Stimulated activated CD8-positive, alpha-beta memory T cell treated with anti-CD3 and anti-CD28 coated beads, Interleukin-7, amount 100 ng/mL, for 48 hours (primary cell): ENCODE measurements around the gene TIAM1.

Source experiments
- DNase-seq, 2 donors: peaks; one replicate each; pipeline ENCODE4 v3.0.0-alpha.2; 2020; ENCODE audit warnings: low read depth in 1 of 2; ENCODE audit errors: extremely low read depth in 1 of 2

The TIAM1 gene

DNA sequence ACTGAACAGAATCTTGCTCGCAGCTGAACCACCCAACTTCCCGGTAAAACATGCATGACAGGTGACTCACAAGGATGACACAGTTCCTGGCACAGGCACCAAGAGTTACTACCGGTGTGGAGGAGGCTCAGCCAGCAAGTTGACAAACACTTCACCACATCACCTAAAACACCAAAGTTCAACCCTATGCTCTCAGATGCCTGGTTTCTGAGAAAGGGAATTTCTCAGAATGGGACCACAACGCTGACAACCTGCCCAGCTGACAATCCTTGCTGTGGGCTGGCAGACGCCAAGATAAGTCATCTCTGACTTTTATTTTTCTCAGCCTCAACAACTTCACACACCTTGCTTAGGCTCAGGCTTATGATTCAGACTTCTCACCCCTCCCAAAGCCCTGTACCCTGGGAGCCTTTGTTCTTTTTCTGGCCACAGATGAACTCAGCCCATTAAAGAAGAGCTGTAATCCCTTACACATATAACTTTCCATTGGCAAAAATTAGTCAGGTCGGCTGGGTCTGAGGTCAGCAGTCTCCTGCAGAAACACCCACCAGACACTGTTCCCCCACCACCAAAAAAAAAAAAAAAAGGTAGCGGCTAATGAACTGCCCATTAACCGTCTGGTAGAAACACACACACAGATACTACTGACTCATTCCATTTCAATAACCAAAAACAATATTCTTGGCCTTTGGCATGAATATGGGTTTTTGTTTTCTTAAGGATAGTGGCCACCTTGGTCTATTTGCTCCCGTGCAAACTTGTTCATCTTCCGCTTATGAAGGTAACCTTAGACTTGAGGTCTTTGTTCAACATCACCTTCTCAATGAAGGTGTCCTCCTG is 10.8 kb upstream of the TIAM1 start:
- peak; percentile 49 to 85 for DNase-seq

- no peak for DNase-seq
Observed at GRCh38 chr21:31354122-31354521, 10.1 kb upstream of the TIAM1 start.

- no peak for DNase-seq
Observed at GRCh38 chr21:31352836-31353235, 8.8 kb upstream of the TIAM1 start.

DNA sequence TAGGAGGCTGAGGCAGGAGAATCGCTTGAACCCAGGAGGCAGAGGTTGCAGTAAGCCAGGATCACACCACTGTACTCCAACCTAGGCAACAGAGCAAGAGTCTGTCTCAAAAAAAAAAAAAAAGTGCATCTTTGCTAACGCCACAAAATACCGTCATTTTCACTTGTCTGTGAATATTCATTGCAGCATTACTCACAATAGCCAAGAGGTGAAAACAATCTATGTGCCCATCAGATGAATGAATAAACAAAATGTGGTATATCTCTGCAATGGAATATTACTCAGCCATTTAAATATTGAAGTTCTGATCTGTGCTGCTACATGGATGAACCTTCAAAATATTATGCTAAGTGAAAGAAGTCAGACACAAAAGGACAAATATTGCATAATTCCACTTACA is 7.9 kb upstream of the TIAM1 start:
- no peak for DNase-seq

DNA sequence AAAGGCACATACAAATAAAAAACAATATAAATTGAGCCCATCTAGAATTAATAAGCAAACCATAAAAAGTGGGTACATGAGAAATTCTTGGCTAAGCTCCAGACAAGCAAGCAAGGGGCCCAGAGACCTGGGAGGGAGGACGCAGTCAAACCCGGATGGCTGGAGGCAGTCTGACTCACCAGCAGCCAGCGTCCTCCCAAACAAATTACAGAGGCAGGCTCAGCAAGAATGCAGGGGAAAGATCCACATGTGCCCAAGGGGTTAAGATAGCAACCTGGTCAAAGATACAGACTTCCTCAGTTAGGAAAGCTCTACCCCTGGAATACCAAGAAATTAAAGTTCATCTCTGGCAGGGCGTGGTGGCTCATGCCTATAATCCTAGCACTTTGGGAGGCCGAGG is 7.4 kb upstream of the TIAM1 start:
- no peak for DNase-seq

- no peak for DNase-seq
Observed at GRCh38 chr21:31349208-31349607, 5.1 kb upstream of the TIAM1 start.

- DNase-seq: no peak
Observed at GRCh38 chr21:31348188-31348587, 4.1 kb upstream of the TIAM1 start.

GRCh38 chr21:31347435-31348032 is 3.5 kb upstream of the TIAM1 start:
- no peak for DNase-seq

GRCh38 chr21:31346256-31346821 is 2.3 kb upstream of the TIAM1 start:
- DNase-seq: no peak

DNA sequence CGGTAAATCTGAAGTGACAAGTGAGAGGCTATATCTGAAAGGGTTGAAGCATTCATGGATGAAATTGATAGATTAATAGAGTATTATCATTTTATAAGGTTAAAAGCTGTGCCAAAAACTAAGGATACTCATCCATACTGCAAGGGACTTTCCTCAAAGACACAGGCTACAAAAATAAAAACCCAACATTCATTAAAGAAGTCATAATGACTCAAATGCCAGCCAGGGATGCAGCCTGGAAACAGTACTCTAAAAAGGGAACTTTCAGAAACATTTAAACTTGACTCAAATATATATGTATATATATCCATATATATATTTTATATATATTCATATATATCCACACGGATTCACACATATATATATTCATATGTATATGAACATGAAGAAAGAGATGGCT is 1.1 kb upstream of the TIAM1 start:
- no peak for DNase-seq

- no peak for DNase-seq
Observed at GRCh38 chr21:31343030-31343510, 991 bp downstream of the TIAM1 start.

DNA sequence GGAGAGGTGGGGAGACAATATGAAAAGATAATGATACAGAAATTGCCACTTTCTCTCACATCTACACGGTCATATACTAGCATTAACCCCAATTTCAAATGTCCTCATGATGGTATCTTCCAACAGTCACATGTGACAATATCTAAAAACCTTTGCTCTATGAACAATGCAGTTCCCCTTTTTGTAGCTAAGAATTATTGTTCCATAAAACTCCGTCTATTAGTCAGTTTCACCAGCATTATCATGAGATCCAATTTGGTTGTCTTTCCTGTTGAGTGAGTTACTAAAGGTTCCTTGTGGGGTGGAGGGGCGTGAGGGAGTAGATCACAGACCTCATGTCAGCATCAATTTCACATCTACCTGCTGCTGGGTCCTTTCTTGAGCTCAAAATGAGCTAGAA is 1.7 kb downstream of the TIAM1 start:
- no peak for DNase-seq

DNA sequence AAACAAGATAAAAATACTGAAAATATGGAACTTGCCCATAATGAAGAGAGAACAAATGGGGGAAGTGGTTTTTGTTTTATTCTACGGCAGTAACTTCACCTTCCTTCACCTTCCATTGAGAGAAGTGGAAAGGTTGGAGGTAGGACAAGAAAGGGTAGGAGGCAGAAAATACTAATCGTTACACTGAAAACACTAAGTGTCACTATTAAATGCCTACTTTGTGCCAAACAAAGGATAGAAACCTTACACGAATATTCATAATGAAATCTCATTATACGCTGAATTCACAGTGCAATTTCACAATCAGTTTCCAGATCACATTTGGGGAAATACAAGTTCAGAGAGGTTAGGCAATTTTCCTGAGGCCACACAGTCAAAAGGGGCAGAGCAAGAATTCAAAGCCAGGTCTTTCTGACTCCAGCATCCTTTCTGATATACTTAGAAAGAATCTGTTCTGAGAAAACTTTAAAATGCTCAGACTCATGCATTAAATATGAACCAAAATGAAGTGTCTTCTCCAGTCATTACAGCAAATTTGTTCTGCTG is 3.0 kb downstream of the TIAM1 start:
- no peak for DNase-seq

DNA sequence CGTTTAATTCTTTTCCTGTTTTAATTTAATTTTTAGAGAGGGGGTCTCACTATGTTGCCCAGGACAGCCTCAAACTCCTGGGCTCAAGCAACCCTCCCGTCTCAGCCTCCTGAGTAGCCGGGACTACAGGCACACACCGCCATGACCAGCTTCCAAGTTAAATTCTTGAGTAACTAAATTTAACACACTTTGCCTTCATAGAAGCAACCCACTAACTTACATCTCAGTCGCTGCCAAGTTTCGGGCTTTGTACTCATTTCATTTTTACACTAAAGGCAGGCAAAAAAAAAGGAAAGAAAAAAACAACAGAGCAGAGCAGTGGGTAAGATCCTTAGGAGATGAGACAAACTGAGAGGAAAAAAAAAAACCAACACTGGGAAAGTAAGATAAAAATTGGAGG is 3.5 kb downstream of the TIAM1 start:
- no peak for DNase-seq

GRCh38 chr21:31339721-31340120 is 4.3 kb downstream of the TIAM1 start:
- no peak for DNase-seq

DNA sequence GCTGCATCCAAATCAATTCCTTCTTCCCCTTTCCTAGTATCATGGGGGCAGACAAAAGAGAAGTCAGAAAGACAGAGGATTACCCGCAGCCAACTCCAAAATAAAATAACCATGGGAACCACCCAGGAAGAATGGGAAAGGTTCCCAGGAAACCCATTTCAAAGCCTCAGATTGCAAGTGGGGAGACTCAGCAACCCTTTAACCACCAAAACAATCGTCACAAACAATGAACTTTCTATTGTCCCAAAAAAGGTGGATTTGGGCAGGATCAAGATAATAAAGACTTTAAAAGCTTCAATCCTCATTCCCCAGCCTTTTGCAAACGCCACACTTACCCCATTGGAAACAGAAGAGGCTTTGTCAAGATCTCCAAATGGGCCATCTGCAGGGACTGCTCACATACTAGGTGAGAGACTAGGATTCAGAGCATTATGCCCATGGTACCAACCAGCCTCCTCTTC is 5.1 kb downstream of the TIAM1 start:
- DNase-seq: no peak

- no peak for DNase-seq
Observed at GRCh38 chr21:31337996-31338907, 5.8 kb downstream of the TIAM1 start.

DNA sequence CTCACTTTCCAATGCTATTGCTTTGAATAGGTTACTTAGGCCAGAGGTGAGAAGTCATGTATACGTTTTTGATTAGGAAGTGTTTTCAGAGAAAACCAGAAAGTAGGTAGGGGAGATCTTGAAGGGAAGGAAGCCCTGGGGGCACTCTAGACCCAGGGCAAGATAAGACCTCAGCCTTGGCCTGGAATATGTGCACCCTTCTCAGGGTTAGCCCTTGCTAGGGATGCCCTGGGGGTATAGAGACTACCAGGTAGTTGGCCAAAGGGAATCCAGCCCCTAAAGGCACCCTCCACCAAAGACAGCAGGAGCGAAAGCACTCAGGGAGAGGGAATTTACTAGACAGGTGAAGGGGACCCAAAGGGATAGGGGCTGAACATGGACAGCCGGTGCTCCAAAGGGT is 7.0 kb downstream of the TIAM1 start:
- DNase-seq: no peak

DNA sequence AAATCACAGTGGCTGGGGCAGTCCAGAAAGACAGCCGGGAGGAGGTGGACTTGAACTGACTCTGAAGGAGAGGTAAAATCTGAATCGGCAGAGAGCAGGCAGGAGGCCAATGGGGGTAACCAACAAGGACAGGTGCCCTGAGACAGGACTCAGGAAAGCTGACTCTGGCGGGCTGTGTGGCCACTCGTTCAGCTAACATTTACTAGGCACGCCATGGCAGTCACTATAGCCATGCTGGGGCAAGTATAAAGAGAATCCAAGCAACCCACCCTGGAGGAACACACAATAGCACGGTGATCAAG is 7.4 kb downstream of the TIAM1 start:
- DNase-seq: no peak

DNA sequence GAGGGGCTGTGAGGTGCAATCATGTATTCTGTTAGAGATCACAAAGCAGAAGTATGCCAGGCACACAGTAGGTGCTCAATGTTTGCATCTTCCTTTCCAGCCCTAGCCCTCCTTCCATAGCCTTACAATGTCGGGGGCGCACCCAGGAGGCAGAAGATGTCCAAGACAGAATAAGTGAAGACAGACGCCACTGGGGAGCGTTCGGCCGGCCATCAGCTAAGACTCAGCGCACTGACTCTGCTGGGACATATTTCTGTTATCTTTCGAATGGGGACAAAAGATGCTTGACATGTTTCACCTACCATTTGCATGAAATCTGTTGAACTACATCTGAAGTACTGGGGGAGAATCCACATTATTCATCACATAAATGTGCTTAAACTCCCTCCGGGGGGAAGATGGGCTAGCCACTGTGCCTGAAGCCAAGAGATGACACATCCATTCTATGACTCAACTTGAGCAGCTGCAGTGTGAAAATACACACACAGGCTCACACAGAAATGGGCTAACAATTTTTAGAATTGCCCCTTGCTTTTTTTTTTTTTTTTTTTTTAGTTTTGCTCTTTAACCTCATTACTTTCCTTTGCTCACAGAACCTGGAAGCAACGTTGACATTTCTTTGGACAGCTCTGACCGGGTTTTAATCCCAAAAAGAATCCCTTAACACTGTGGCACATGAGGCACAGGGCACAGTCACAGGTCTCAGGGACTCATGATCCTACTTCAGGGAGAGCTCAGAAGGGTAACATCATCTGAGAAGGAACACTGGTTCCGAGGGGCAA is 7.9 kb downstream of the TIAM1 start:
- peak in 1 of 2 donors; percentile 10 for DNase-seq
